Activated T-cell treated with anti-CD3 and anti-CD28 coated beads for 24 hours (primary cell): ENCODE data around the gene PSMB3.

Source experiments
- DNase-seq: peaks from one replicate; pipeline ENCODE4 v3.0.0-alpha.2; 2020; ENCODE audit warnings: low read depth

The PSMB3 gene

DNA sequence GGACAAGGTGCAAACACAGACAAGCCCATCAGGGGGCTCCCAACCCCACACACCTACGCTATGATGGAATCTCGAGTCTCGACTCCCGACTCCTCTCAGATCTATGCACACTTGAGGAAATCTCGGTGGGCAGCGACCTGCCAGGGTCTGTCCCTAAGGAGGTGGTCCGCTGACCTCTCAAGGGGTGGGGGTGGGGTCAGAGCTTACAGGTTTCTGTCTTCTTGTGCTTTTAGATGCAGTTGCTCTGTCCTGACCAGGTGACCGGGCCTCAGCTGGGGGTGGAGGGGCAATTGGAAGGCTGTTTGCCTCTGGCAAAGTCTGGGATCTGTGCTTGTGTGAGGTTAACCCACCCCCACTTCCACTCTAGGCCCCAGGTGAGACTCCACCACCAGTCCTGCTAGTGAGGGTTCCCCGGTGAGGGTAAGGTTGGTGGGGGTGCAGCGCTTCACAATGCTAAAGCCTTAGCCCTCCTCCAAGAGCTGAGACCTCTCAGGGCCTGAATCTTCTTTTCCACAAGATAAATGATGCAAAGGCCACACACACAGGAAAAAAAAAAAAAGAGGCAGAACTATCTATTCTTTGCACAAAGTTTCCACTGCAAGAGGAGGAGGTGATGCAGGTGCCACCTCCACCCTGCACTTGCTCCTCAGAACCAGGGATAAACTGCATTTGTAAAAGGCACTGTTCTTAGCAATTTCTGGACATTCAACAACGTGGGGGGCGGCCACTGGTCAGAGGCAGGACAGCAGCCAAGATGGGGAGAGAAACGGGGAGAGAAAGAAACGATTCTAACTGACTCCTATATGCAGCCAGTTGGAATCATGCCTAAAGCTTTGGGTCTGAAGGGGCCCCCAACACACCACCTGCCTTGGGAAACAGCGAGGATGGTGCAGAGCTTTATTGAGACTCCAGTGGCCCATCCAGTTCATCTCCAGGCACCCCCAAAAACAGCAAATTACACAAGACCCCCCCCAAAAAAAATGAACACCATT lies 18.3 kb upstream of the PSMB3 start:
- DNase-seq = no peak

DNA sequence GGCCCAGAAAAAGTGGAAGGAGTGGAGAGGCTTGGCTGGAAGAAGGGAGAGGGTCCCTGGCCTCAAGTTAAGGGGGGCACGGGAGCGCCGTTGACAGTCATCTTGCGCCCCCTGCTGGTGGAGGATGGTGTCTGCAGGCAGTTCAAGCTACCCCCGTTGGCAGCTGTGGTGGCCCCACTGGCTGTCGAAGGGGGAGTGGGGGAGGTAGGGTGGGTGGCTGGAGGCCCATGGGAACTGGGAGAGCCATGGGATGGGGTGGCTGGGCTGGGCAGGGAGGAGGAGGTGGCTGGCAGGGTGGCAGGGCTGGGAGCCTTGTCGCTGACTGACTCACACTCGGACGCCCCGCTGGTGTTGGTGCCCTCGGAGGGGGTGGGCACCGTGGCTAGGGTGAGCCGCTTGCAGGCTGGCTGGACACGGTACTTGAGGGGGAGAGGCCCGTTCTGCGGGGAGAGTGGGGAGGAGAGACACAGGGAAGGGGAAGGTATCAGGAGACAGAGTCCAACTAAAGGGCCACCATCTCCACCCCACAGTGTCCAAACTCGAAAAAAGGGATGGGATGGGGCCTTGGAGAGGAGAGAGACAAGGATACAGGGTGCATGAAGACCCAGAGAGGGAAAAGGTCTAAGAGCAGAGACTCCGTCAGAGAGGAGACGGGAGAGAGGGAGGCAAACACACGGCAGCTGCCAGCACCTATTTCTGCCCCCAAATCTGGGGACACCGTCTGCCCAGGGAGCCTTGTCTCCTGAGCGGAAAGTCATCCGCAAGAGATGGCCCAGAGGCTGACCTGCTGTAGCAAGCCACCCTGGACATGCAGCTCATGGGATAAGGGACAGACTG lies 17.2 kb upstream of the PSMB3 start:
- DNase-seq = peak; percentile 69

DNA sequence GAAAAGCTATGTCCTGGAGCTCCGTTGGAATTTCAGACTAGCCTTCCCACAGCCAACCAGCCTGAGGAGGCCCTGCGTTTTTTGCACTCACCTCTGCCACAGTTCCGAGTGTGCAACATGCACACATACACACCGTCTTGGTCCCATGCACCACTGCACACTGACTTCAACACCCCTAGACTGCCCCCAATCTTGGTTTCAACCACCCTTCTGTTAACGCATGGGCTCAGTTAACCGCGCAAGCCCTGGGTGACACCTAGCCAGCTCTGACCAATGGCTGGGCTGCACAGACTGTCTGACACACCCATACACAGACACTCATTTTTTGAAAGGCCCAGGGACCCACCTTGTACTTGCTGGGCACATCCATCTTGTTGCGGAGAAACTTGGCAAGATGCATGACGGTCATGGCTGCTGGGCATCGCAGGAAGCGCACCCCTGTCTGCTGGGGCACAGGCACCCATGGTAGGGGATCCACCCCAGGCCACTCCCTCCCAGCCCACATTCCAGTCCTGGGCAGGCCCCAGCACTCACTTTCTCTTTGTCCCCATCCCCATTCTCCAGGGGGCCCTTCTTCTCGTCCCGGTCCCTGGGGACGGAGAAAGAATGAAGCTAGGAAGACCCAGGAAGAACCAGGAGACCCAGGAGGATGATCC lies 14.4 kb upstream of the PSMB3 start:
- no peak for DNase-seq

DNA sequence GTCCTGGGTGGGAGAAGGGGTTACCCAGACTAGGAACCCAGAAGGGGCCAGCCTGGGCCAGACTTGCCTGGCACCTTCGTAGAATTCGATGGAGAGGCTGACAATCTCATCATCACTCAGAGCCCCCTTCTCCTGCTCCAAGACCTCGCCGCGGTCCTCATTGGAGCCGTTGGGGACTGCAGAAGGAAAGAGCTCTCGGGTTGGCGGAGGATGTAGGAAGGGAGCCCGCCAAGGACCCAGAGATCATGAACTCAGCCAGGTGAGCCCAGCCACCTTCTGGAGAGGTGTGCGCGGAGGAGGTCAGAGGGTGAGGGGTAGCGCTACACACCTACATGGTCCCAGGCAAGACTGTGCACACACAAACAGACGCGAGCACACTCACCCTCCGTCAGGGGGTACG lies 13.9 kb upstream of the PSMB3 start:
- DNase-seq = no peak

DNA sequence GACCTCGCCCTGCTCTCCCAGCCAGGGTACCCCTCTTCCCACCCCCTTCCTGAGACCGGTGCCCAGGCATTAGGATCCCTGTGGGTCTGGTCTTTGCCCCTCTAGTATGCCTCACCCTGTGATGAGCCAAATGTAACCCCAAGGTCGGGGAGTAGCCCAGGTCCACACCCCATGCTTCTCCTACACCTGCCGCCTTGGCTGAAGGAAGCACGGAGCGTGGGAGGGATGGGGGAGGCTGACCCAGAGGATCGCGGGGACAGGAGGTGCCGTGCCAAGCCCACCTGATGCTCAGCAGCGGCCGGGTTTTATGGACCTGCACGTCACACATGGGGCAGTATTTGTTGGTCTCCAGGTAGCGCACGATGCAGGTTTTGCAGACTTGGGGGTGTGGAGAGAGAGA lies 13.2 kb upstream of the PSMB3 start:
- DNase-seq = no peak

DNA sequence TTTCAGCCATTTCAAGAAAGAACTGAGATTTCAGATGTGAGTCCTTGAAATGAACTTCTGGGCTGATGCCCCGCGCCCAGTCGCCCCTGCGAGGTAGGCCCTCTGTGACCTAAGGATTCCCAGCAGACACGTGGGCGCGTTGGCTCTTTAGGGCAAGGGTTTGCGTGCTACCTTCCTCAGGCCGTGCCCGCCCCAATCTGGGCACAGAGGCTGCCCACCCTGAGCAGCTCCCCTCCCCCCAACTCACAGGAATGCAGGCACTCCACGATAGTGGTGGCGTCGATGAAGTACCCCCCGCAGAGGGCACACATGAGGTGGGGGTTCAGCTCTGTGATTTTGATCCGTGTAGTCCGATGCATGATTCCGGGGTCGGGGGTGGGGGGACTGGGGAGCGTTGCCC lies 12.5 kb upstream of the PSMB3 start:
- no peak for DNase-seq

DNA sequence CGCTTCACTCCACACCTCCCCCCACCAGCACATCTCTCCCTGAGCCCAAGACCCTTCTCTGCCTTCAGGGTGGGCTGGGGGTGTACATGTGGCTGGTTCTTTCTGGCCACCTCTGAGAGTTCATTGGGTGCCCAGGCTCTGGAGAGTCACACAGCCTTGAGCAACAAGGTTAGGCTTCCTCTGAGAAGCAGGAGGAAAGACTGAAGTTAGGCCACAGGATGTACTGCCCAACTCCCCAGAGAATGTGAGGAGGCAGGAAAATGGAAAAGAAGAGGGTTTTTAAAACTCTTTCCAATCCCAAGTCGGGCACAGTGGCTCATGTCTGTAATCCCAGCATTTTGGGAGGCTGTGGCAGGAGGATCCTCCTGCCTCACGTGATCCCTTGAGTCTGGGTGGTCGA lies 11.7 kb upstream of the PSMB3 start:
- no peak for DNase-seq

DNA sequence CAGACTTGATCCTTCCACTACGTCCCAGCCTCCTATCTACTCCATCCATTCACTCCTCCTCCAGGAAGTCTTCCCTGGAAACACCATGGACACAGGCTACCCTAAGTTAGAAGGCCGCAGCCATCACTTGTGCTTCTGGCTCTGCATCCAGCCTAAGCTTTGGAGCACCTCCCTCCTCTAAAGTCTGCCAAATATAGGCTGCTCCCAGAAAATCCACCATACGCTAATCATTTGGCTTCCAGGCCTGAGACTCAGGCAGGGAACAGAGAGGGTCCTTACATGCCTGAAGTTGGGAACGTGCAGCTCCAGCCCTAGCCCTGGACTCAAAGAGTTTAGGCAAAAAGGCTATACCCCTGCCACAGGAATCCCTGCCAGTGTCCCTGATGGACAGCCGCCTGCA lies 11.1 kb upstream of the PSMB3 start:
- no peak for DNase-seq

DNA sequence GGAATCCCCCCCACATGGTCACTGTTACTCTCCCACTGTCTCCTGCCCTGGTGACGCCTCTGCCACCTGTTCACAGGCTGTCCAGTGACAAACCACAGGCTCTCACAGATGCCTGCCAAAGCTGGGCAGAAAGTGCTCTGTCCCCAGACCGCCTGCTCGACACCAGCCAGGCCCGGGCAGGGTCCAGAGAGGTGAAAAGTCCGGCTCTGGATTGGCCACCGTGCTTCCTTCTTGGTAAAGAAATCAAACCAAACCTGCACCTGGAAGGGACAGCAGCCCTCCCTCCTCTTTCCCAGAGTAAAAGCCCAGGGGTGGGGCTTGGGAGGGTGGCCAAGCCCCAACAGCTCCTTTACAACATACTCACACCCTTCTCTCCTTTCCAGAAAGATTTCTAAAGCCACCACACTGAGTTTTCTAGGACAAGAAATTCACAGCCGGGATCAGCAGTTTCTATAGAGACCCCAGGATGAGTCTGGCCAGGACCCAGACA lies 10.6 kb upstream of the PSMB3 start:
- DNase-seq = no peak

DNA sequence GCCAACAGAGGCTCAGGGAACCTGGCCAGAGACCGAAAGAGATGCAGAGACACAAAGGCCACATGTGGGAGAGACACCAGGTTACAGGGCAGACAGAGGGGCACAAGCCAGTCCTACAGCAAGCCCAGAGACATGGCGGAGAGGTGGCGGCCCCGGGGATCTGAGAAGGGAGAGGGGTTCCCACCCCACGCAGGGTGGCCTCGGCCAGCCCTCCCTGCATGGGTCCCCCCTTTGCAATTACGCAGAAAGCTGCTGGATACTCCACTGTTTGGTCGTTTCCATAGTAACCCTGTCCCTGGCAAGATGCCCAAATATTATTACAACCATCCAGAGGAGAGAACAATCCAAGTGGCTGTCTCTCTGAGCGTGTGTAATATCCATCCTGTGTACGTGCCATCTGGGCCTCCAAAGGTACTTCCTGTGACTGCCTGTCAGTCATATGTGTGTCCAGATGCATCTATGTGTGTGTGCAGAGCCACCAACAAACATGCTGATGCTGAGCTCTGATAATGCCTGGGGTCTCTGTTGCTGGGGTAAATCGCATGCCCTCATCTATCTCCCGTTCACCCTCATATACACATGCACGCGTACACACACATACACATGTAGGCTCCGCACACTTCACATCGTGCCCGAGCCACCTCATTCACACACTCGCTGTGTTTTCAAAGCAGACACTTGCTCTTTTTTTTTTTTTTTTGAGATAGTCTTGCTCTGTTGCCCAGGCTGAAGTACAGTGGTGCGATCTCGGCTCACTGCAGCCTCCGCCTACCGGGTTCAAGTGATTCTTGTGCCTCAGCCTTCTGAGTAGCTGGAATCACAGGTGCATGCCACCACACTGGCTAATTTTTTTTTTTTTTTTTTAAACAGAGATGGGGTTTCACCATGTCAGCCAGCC lies 9.9 kb upstream of the PSMB3 start:
- no peak for DNase-seq

DNA sequence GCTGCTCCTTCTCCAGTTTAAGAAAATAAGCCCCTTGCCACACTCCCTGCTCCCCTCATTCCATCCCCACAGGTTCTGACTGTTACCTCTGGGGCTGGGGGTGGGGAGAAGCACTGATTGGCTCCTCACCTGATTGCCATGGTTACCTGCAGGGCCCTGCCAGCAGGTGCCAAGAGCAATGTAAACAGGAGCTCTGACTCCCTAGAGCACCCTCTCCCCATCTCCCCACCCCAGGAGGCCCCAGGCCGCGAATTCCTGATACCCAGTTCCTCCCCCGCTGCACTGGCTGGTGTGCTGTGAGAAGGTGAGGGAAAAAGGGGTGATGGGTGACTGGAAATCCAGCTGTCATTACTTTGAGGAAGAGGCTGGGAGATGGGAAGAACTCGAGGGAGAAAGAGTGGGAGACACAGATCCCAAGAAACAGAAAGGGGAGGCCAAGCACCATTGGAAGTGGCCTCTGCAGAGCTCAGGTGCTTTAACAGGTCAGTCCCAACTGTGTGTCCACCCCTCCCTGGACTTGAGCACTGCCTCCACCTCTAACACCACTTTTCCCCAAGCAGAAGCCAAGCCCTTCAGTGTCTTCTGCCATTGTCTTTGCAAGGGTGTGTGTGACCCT lies 8.9 kb upstream of the PSMB3 start:
- no peak for DNase-seq

DNA sequence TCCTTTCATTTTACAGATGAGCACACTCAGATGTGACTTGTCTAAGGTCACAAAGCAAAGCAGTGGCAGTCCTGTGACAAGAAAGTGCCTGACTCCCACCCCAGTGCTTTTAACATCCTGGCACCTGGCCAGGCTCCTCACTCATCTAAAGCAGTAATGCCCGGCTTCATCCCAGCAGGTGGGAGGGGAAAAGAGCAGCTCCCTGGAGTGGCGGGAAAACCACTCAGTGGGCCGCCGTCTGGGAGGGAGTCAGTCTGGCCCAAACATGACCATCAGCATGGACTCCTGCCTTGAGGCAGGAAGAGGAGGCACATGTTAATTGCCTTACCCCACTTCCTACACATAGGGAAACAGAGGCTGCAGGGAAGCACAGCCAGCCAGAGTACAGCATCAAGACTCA lies 7.0 kb upstream of the PSMB3 start:
- DNase-seq = no peak

DNA sequence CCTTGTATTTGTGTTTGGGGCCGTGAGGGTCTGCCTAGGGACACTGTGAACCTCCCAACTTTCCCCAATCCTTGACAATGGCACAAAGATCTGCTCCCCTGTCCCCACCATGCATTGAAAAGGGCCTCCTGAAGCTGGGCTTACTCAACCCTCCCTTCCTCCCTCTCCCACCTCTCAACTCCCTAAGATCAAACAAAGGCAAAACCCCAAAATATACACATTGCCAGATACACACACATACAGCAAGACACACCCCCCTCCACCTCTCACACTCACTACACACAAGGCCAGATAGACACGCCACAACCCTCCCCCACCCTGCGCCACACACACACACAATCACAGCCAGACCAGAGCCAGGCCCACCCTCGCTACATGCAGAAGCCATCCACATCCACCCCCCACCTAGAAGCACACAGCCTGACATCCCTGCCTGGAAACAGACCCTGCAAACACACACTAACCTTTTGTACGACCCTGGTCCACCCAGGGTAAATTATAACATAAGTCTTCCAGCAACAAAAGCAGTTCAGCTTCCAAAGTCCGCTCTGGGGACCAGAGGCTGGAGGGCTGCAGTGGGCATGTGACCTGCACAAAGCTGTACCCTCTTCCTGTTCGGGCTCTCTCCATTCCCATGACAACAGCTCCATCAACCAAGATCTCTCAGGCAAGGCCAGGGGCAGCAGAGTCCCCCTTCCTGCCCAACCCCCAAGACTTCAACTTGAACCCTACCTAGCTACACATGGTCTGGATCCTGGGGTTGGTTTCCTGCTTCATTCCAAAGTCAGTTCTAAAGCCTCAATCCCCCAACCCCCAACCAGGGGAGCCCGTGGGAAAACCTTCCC lies 6.3 kb upstream of the PSMB3 start:
- no peak for DNase-seq

DNA sequence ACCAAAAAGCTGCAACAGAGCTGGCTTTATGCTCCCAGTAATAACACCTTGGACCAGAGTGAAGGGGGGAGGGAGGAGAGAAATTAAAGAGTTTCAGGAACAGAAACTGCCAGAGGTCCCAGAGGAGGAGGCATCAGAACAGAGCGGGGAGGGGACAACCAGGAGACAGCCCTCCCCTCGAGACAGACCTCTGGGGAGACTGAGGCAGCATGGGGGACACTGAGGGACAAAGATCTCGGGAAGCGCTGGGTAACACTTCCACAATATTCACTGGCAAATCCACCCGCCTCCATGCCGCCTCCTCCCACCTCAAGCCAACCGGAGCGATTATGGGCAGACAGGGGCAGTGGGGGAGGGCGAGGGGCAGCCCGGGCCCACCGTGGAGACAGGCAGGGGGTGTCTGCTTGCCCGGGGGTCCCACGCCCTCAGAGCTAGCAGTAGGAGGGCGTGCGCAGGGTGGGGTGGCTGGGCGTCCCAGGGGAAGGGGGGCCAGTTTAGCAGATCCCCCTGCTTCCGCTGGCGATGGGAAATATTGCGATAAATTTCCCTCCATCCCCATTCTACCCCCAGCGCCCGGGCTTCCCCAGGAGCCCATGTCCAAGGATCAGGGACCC lies 5.6 kb upstream of the PSMB3 start:
- DNase-seq = no peak

DNA sequence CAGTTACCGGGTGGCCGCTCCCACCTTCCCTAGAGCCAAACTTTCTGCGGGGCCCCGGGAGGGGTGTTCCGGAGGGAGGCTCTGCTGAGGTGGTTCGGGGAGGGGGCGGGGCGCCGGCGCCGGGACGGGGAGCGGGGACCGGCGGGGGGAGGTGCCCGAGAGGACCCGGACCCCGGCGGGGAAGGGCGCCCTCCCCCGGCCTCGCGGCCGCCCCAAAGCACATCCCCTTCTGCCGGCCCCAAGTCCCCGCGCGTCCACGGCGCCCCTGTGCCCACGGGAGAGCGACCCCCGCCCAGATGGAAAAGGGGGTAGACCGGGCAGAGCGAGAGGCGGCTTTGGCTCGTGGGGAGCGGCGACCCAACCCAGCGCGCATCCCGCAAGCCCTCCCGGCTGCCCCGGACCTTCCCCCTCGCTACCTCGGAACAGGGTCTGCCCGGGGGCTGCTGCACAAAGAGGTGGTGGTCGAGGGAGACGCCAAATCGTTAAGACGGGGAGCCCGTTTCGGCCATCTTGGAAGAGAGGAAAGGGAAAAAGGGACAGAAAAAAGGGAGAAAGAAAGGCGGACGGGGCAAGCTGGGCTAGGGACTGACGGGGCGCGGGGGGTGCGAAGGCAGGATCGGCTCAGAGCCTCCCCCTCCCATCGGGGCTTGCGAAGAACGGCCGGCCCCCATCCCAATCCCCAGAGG lies 4.9 kb upstream of the PSMB3 start:
- DNase-seq = no peak

DNA sequence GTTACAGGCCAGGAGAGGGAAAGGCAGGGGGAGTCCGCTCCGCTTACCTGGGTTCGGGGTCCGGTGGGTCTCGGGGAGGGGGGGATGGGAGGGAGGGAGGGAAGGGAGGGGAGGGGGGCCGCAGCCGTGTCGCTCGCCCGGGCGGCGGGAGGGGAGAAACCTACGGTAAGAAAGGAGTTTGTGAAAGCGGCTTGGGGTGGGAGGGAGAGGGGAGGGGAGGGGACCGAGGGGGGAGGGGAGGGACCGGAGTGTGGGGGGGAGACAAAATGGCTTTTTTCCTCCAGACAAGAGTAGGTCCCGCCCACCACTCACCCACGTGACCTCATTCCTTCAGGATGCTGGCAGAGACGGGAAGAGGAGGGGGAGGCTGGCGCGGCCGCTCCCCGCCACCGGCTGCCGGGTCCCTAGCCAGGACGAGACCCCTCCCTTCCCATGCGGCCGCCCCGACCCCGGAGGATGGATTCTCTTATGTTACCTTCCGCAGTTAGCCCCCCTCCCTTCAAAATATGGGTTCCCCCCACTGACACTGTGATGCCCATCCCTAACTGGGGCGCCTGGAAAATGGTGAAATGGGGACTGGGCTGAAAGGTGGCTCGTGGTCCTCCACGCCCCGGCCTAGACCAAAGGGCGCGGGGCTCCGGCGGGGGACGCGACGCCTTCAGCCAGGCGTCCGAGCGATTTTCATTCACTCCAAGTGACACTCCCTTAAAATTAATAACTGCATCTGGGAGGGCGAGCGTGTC lies 4.2 kb upstream of the PSMB3 start, which contains the start of gene PCGF2:
Gene PCGF2, minus strand, starts transcription at position 188 of the 743 bp plus-strand sequence. CDS start 7,934 bp downstream, outside the sequence.
- no peak for DNase-seq

DNA sequence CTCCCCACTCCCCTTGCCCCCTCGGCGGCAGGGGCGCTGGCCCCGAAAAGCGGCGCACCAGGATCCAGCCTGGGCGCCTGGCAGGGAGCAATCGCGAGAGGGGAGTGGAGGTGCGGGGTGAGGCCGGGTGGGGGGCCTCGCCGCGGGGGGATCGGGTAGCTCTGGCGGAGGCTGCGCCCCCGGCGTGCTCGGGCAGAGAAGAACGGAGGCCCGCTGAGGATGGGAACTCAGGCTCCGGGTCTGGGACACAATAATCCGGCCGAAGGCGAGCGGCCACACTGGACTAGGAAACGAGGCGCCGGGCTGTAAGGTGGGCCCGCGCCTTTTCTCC lies 3.7 kb upstream of the PSMB3 start:
- no peak for DNase-seq
